22Rv1 (cell line): ENCODE measurements around the gene IGFBP7.

Experiments
- H3K27ac ChIP-seq: fragments of 450-650 bp; 2 replicates; pipeline ENCODE4 v1.5.1; 2017
- ZFX ChIP-seq: fragments of 450-650 bp; IDR thresholded peaks from 2 replicates; pipeline ENCODE4 v1.6.1; 2017; ENCODE audit warnings: antibody characterized with exemption, borderline replicate concordance
- TF ChIP-seq, protein P1 (sequence below): fragments of 450-650 bp; IDR thresholded peaks from 2 replicates; pipeline ENCODE4 v1.5.1; 2017; ENCODE audit warnings: mild to moderate bottlenecking

IGFBP7 gene

DNA sequence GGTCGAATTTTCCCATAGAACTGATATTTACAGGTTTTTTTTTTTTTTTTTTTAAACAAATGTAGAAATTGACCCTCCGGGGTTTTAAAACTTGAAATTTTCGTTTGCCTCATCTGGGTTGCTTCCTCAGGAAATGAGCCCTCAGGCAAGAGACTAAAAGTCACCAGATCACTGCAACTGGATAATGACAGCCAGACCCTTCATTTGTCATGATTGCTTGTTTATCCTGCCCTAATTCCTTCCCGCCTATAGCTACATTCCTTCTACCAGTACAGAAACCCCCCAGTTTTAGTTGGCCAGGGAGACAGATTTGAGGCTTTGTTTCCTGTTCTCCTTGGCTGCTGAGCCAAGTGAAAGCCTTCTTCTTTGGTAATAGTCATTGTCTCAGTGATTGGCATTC lies 44.0 kb upstream of the IGFBP7 start:
- TF ChIP-seq ZFX: no peak
- TF ChIP-seq, protein P1, sequence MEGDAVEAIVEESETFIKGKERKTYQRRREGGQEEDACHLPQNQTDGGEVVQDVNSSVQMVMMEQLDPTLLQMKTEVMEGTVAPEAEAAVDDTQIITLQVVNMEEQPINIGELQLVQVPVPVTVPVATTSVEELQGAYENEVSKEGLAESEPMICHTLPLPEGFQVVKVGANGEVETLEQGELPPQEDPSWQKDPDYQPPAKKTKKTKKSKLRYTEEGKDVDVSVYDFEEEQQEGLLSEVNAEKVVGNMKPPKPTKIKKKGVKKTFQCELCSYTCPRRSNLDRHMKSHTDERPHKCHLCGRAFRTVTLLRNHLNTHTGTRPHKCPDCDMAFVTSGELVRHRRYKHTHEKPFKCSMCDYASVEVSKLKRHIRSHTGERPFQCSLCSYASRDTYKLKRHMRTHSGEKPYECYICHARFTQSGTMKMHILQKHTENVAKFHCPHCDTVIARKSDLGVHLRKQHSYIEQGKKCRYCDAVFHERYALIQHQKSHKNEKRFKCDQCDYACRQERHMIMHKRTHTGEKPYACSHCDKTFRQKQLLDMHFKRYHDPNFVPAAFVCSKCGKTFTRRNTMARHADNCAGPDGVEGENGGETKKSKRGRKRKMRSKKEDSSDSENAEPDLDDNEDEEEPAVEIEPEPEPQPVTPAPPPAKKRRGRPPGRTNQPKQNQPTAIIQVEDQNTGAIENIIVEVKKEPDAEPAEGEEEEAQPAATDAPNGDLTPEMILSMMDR: no peak

DNA sequence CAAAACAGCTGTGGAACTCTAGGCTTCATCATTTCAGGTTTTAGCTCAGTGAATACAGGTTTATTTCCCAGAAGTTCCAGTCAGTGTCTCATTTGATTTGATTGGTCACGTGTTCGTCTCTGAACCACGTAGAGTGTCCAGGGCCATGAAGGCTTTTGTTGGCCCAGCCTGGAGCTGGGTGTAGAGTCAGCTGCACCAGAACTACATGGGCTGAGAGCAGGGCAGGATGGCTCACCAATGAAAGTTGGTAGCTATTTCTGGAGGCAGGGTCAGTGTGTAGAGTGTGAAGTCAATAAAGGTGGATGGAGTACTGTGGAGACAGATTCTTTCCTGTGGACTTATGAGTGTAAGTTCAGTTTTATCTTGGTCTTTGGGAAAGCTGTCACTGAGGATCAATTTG lies 43.0 kb upstream of the IGFBP7 start:
- TF ChIP-seq, protein P1: no peak

More for the DNA sequence above, 44.0 kb upstream of the IGFBP7 start:
- no peak overlapping the region for H3K27ac ChIP-seq

DNA sequence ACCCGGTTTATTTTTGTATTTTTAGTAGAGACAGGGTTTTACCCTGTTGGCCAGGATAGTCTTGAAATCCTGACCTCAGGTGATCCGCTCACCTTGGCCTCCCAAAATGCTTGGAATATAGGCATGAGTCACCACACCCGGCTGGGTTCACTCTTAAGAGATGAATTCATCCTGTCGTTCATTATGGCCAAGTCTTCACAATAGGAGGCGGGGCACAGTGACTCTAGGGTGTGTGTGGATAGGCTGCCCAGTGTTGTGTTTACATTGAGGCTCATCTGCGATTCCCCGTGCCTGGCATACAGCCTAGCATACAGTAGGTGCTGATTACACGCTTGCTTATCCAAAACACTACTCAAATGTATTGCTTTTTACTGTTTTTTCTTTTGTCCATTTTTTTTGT lies 41.3 kb upstream of the IGFBP7 start:
- H3K27ac ChIP-seq: no peak overlapping the region
- no peak for TF ChIP-seq ZFX
- TF ChIP-seq, protein P1: no peak

More for the DNA sequence above, 43.0 kb upstream of the IGFBP7 start:
- no peak overlapping the region for H3K27ac ChIP-seq

DNA sequence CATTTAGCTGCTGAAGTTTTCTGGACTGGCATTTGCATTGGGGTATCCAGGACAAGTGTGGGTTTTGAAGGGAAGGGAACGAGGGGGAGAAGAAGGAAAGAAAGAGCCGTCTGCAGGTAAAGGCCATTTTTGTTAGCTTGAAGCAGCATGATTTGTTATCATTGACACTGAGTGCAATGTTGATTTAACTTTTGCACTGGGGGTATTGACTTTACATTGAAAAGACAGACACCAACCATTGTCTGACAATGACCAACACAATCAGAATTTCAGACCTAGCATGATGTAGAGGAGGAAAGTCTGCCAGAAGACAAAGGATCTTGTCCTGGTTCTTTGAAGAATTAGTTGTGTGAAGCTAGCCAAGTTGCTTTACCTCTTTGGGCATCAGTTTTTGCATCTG lies 39.6 kb upstream of the IGFBP7 start:
- no peak overlapping the region for H3K27ac ChIP-seq
- TF ChIP-seq ZFX: no peak
- TF ChIP-seq, protein P1: no peak

DNA sequence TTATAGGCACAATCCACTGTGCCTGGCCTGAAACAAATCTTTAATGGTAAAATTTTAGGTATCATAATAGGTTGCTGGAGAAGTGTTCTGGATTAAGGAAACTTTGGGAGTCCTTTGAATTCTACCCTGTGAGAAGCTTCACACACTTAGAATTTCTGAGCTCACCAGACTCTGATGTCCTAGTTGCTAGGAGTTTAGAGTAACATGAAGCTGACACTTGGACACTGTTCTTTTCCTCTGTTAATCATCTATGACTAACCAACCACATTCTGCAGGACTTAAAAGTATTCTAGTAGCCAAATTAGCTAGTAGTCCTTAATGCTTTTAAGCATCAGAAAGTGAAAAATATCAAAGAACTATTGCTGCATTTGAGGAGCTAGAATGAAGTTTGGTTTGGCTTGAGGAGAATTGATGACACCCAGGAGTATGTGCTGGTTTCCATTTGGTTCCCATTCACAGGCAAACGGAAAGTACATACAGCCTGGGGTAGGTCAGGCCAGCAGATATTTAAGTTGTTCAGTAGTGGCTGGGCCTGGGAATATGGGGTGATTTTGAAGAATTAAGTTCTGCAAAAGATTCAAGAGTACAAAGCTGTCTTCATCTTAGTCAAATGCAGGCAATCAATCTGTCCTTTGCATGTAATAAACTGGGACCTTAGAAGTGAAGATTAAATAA lies 38.8 kb upstream of the IGFBP7 start:
- TF ChIP-seq ZFX: no peak
- TF ChIP-seq, protein P1: no peak
- no peak overlapping the region for H3K27ac ChIP-seq

DNA sequence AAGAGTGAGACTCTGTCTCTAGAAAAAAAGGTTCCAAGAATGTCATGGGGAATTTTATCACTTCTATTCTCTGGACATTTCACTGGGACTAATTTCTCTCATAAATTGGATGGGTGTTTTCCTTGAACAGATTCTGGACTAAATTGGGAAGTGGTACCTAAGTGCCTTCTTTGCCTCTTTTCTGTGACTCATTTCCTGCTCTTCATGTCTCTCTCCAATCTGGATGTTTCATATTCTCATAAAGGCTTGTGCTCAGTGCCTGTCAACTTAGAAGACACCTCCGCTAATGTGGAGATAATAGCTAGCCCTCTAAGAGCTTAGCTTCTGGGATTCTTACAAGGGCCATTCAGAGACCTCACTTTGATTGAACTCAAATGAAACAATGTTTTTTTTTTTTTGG lies 38.0 kb upstream of the IGFBP7 start:
- TF ChIP-seq ZFX: no peak
- TF ChIP-seq, protein P1: no peak
- no peak overlapping the region for H3K27ac ChIP-seq

DNA sequence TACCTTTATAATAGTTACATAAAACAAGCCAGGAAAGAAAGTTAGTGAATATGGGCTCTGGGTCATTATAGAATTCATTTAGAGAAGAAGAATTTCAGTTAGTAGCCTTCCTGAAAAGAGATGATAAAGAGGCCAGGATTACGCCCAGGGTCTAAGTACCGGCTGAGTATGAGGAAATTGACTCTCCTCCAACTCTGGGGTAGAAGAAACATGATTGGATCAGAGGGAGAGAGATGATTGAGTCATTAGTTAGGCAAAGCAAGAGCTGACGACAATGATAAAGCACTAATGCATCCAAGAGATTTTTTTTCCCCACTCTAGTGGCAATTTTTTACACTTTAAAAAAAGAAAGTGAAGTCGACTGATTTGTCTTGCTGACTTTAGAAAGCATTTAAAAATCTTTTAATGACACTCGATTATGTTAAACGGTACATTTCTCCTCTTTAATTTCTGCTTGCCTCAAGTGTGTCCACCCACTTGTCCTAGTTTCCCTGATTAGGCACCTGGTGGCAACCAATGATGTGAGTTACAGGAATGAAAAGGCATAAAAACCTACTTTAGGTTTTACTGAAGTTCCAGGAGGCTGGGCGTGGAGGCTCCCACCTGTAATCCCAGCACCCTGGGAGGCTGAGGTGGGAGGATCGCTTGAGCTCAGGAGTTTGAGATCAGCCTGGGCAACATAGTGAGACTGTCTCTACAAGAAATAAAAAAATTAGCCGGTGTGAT lies 37.3 kb upstream of the IGFBP7 start:
- no peak overlapping the region for H3K27ac ChIP-seq
- TF ChIP-seq ZFX: no peak
- TF ChIP-seq, protein P1: no peak
